GM10266 (cell line): ENCODE results near the gene PODN.

ENCODE experiments used
- DNase-seq: peaks from one replicate; pipeline ENCODE4 v3.0.0; 2012; ENCODE audit errors: extremely low spot score
- TF ChIP-seq, protein P1 (sequence below): IDR thresholded peaks from 2 replicates; pipeline ENCODE4 v1.5.1; 2012; ENCODE audit warnings: mild to moderate bottlenecking, low read depth; ENCODE audit not compliant: control insufficient read depth, insufficient read depth; ENCODE audit errors: missing control alignments

Gene PODN

DNA sequence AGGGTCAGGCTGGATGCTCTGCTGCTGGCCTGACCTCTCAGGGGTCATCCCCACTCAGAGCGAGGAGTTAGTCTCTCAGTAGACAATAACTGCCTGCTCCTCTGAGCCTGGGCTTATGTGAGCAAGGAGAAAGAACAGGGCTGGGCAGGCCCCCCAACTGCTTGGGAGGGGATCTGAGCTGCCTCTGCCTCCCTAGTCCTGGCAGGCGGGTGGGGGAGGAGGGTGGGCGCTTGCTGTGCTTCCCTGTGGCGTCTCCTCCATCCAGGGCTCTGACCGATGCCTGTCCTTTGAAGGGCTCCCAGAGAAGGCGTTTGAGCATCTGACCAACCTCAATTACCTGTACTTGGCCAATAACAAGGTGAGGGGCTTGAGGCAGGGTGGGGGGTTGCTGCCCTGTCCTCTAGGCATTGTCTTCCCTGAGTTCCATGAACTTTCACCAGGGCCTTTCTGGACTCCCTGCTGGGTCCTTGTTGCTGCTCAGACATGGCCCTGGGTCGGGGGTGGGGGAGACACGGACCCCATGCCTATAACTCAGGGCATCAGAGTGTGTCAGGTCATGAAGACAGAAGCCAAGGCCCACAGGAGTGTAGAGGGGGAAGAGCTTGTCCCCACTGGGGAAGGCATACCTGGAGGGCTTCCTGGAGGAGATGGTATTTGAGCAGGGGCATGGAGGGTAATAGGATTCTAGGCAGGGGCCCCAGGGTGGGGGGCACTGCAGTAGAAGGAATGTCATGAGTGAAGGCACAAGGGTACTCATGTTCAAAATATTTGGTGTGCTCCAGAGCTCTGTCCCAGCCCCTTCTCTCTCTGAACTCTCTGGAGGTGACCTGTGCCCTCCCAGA is 12.5 kb downstream of the PODN start:
- DNase-seq = no peak
- TF ChIP-seq, protein P1, sequence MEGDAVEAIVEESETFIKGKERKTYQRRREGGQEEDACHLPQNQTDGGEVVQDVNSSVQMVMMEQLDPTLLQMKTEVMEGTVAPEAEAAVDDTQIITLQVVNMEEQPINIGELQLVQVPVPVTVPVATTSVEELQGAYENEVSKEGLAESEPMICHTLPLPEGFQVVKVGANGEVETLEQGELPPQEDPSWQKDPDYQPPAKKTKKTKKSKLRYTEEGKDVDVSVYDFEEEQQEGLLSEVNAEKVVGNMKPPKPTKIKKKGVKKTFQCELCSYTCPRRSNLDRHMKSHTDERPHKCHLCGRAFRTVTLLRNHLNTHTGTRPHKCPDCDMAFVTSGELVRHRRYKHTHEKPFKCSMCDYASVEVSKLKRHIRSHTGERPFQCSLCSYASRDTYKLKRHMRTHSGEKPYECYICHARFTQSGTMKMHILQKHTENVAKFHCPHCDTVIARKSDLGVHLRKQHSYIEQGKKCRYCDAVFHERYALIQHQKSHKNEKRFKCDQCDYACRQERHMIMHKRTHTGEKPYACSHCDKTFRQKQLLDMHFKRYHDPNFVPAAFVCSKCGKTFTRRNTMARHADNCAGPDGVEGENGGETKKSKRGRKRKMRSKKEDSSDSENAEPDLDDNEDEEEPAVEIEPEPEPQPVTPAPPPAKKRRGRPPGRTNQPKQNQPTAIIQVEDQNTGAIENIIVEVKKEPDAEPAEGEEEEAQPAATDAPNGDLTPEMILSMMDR = no peak

DNA sequence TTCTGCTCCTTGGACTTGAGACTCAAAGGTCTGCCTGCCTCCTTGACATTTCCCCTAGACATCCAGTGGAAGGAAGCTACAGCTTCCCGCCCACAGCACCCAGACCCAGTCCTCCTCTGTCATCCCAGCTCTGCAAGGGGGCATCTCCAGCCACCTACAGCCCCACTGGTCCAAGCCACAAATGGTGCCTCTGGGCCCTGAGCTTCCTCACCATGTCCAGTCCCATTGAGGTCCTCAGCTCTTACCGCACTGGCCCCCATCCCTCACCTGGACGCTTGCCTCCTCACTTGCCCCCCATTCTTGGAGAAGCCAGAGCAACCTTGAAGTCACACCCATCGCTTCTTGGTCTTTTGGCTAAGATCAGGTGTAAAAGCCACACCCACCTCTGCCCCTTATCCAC is 13.2 kb downstream of the PODN start:
- no peak for DNase-seq

DNA sequence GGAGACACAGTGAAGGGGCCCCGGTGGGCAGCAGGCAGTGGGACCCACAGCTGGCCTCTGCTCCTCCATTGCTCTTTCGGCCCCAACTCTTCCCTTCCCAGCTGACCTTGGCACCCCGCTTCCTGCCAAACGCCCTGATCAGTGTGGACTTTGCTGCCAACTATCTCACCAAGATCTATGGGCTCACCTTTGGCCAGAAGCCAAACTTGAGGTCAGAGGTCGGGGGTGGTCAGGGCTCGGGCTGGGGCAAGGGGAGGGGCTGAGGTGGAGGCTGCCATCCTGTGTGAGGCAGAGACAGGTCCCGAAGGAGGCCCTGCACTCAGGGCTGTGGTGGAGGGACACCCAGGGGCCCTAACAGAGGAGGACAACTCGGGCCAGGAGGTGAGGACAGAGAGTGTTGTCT is 13.7 kb downstream of the PODN start:
- no peak for DNase-seq
- TF ChIP-seq, protein P1 = no peak

More for the DNA sequence above, 13.2 kb downstream of the PODN start:
- TF ChIP-seq, protein P1 = no peak

DNA sequence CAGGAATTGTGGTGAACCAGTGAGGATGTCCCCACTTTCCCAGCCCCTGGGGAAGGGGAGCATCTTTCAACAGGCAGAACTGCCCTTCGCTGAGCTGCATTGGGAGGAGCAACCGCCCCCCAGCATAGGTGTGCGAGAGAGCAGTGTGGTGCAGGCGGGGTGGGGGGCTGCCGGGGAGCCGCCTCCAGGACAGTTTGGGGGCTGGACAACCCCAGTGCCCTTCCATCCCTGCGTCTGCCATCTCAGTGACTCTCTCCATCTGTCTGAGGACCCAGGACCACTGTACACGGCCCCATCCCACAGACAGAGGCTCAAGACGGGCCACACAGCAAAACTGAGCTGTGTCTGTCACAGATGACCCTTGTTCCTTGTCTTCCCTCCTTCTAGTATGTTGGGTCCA is 14.2 kb downstream of the PODN start:
- TF ChIP-seq, protein P1 = no peak
- no peak for DNase-seq

DNA sequence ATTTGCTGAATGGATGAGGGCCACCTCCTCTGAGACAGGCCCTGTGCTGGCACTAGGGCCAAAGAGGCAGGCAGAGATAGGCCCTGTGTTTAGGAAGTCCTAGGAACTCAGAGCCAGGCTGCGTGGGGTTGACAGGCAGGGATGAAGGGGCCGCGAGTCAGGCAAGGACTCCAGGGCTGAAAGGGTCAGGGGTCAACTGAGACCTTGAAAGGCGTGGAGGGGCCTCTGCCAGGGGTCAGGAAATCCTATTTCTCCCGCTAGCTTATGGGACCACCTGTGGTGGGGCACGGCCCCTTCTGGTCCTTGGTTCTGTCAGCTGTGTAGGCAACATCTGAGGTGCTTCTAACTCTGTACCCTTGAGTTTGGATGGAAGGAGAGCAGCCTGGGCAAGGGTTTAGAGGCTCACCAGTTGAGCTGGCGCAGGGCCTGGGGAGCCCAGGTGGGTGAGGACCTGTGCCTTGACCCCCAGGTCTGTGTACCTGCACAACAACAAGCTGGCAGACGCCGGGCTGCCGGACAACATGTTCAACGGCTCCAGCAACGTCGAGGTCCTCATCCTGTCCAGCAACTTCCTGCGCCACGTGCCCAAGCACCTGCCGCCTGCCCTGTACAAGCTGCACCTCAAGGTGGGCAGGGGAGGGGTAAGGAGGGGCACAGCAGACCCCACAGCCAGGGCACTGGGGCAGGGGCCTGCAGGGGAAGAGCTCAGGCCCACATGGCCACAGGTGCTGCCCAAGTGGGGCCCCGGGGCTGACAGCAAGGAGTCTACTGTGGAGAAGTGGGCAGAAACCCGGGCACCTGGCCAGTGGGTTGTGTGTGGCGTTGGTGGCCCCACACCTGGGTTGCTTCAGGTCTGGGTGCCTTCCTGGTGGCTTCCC is 14.9 kb downstream of the PODN start:
- TF ChIP-seq, protein P1 = no peak

DNA sequence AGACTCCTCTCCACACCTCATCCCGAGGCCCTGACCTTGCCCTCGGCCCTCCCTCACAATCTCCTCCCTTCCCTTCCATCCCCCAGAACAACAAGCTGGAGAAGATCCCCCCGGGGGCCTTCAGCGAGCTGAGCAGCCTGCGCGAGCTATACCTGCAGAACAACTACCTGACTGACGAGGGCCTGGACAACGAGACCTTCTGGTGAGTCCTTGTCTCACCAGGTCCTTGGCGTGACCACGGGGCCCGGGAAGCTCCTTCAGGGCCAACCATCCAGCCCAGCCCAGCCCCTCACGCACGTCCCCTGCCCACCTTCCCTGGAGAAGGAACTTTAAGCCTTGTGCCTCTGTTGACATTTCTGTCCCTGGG is 15.6 kb downstream of the PODN start:
- DNase-seq = no peak
- TF ChIP-seq, protein P1 = no peak

More for the DNA sequence above, 14.9 kb downstream of the PODN start:
- DNase-seq = no peak
